B cell (primary cell): ENCODE results near the gene UNC13D. TPM values are rescaled to one million over a fixed set of nuclear protein-coding genes. Genes with fewer than 3 reads are reported as not detected.
"Not testable (repeated sequence)": the region's sequence is repeated elsewhere in the genome, so short reads cannot be mapped to it uniquely, and the experiment has no call there.

Source experiments
- ATAC-seq: fragments of 200-7000 bp; cut with Tn5 transposase; one replicate; pipeline ENCODE4 v1.10.0; 2021; ENCODE audit warnings: low read depth, mild to moderate bottlenecking, moderate number of reproducible peaks, moderate library complexity
- CTCF ChIA-PET: fragments of 350-600 bp; sonication (Branson Sonifier 250); formaldehyde crosslinking; loops from one replicate; lab custom pipeline; 2021; ENCODE audit warnings: antibody characterized with exemption, inconsistent platforms; lab: Charles Lee
- POLR2A ChIA-PET: fragments of 350-600 bp; sonication (Branson Sonifier 250); formaldehyde crosslinking; loops from one replicate; lab custom pipeline; 2021; ENCODE audit warnings: antibody characterized with exemption; lab: Charles Lee
- DNase-seq: peaks from one replicate; pipeline ENCODE4 v3.0.0; 2013
- H2AFZ ChIP-seq: 2 replicates; pipeline ENCODE4 v1.6.1; 2012; ENCODE audit warnings: mild to moderate bottlenecking, low read depth, low read length; ENCODE audit not compliant: insufficient read depth, poor library complexity, severe bottlenecking
- H3K27ac ChIP-seq, 2 donors: 1 replicate in 1 of 2; 2 replicates in 1 of 2; pipeline ENCODE4 v1.5.1; 2012 to 2013; ENCODE audit warnings: low read length in 2 of 2, mild to moderate bottlenecking in 2 of 2, moderate library complexity in 1 of 2
- H3K27me3 ChIP-seq, 4 experiments: fragments of 200-600 bp in 1 of 4; sonication (generic) in 1 of 4; replicated peaks in 1 of 4; 1 replicate in 2 of 4; 2 replicates in 2 of 4; pipeline versions ENCODE4 v1.6.1 to v1.7.0; 2013 to 2016; ENCODE audit warnings: low read length in 3 of 4, mild to moderate bottlenecking in 2 of 4, mixed read lengths in 1 of 4, moderate library complexity in 1 of 4; ENCODE audit not compliant: insufficient read depth in 4 of 4, control insufficient read depth in 3 of 4; ENCODE audit errors: control extremely low read depth in 1 of 4
- H3K36me3 ChIP-seq, 2 experiments: replicated peaks in 1 of 2; 1 replicate in 1 of 2; 2 replicates in 1 of 2; pipeline versions ENCODE4 v1.6.1 to v1.7.1; 2013; ENCODE audit warnings: low read length in 1 of 2; ENCODE audit not compliant: insufficient read depth in 2 of 2, control insufficient read depth in 1 of 2; ENCODE audit errors: control extremely low read depth in 1 of 2, extremely low read depth in 1 of 2
- H3K4me1 ChIP-seq, 2 donors: fragments of 200-600 bp in 1 of 2; sonication (generic) in 1 of 2; 1 replicate in 1 of 2; 2 replicates in 1 of 2; pipeline versions ENCODE4 v1.5.1 to v1.6.1; 2013 to 2017; ENCODE audit warnings: low read length in 2 of 2; ENCODE audit not compliant: control insufficient read depth in 2 of 2, insufficient read depth in 2 of 2
- H3K4me2 ChIP-seq: replicated peaks from 2 replicates; pipeline ENCODE3; 2012; ENCODE audit warnings: mild to moderate bottlenecking, low read depth, low read length; ENCODE audit not compliant: poor library complexity, severe bottlenecking
- H3K4me3 ChIP-seq, 5 experiments: fragments of 200-600 bp in 1 of 5; sonication (generic) in 1 of 5; 1 replicate in 3 of 5; 2 replicates in 2 of 5; pipeline versions ENCODE4 v1.5.1 to v1.7.0; 2011 to 2016; ENCODE audit warnings: low read length in 4 of 5, mild to moderate bottlenecking in 4 of 5, low read depth in 2 of 5, control low read depth in 1 of 5, moderate library complexity in 1 of 5; ENCODE audit not compliant: insufficient read depth in 1 of 5; ENCODE audit errors: control extremely low read depth in 1 of 5, extremely low read depth in 1 of 5
- H3K79me2 ChIP-seq: fragments of 200-600 bp; sonication (generic); one replicate; pipeline ENCODE4 v1.6.0; 2016; ENCODE audit warnings: low read length; ENCODE audit not compliant: control insufficient read depth, insufficient read depth
- H3K9ac ChIP-seq: fragments of 200-600 bp; sonication (generic); 2 replicates; pipeline ENCODE4 v1.6.1; 2017; ENCODE audit warnings: mild to moderate bottlenecking, low read length, moderate library complexity
- H3K9me3 ChIP-seq, 3 donors: one replicate each; pipeline versions ENCODE4 v1.6.1 to v1.7.1; 2013; ENCODE audit warnings: low read length in 2 of 3; ENCODE audit not compliant: control insufficient read depth in 2 of 3, insufficient read depth in 1 of 3; ENCODE audit errors: control extremely low read depth in 1 of 3
- H4K20me1 ChIP-seq: 2 replicates; pipeline ENCODE4 v1.6.0; 2012; ENCODE audit warnings: mild to moderate bottlenecking, low read length; ENCODE audit not compliant: insufficient read depth, control insufficient read depth, poor library complexity, severe bottlenecking
- H3K27ac Mint-ChIP-seq: one replicate; pipeline ENCODE4 v1.8.0; 2021; ENCODE audit warnings: mixed read lengths
- H3K27me3 Mint-ChIP-seq: one replicate; pipeline ENCODE4 v1.8.0; 2021; ENCODE audit warnings: mixed read lengths
- H3K4me1 Mint-ChIP-seq: one replicate; pipeline ENCODE4 v1.8.0; 2021; ENCODE audit warnings: mixed read lengths
- H3K4me3 Mint-ChIP-seq: one replicate; pipeline ENCODE4 v1.8.0; 2021; ENCODE audit warnings: mixed read lengths
- H3K9me3 Mint-ChIP-seq: one replicate; pipeline ENCODE4 v1.8.0; 2022; ENCODE audit warnings: mixed read lengths; ENCODE audit not compliant: insufficient read depth
- EZH2 ChIP-seq: IDR thresholded peaks from 2 replicates; pipeline ENCODE4 v1.6.1; 2012; ENCODE audit warnings: borderline replicate concordance, low read depth, mild to moderate bottlenecking, moderate library complexity, low read length; ENCODE audit not compliant: insufficient read depth, poor library complexity, severe bottlenecking
- WGBS: methylation state at CpG from one replicate; pipeline ENCODE4 v1.1.5; 2013; ENCODE audit warnings: missing lambda C conversion rate; ENCODE audit not compliant: insufficient coverage; 5-methylcytosine and 5-hydroxymethylcytosine counted together
- intact Hi-C: fragments of 100-400 bp; cut with micrococcal nuclease; formaldehyde crosslinking; loops from one replicate; pipeline ENCODE4 v1.10.0; 2022
- polyA plus RNA-seq: library from polyadenylated mRNA; depleted of rRNA; stranded (reverse); fragments of >200 nt; gene quantifications from 2 replicates; pipeline ENCODE4 v1.2.3, GENCODE V29; 2012
- total RNA-seq, 2 donors: library from RNA; stranded (reverse); fragments of 120-200 nt in 1 of 2; gene quantifications; 1 replicate in 1 of 2; 2 replicates in 1 of 2; pipeline versions ENCODE4 v1.2.3 to v1.2.4, GENCODE V29; 2013 to 2022

Gene UNC13D
- total and polyA plus RNA-seq, 2 donors (not counting 1 experiment from before 2014, with no cell fraction given), result 101 to 107 TPM

DNA sequence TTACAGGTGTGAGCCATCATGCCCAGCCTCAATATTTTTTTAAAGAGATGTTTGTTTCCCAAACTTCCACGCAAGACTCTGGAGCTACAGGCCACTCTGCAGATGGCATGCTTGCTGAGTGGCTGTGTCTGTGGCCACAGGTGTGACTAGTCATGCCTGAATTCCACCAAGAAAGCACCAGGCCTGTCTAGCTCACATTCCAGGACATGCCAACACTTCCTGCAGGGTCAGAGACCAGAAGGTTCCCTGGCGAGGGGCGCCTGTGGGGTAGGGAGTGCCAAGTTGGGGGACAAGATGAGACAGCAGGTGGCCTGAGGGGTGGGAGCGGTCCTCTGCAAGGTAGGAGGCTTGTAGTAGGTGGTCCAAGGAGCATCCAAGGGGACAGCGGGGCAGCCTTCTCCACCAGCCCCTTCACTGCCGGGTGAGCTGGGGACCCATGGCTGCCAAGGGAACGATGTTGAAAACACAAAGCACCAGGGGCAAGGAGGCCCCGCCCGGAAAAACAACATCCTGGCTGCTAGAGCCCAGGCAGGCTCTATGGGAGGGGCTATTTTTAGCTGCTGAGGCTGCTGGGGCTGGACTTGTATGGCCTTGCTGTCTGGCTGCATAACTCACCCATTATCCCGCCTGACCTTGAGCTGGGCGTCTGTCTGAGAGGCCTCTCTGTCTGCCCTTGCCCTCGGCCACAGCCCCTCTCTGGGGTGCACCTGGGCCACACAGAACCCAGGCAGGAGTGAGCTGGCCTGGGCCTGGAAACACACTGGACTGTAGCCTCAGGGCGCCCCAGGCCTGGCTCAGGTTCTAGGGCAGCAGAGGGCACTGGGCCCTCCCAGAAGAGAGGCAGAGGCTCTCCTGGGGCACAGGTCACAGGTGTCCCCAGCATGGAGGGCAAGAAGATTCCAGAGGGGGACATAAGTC lies 28.5 kb upstream of the UNC13D start:
- no peaks in the 10 kb centered on the region for H4K20me1 ChIP-seq
- ChIA-PET CTCF (interaction anchor here (1.2 kb wide), 1 partner anchor 136 kb away, joined by 3 read pairs; no protein-coding TSS in a partner anchor), POLR2A (interaction anchor here (0.7 kb wide), 1 partner anchor 17 kb away, joined by 3 read pairs; the partner anchor contains the start of gene WBP2)
- H3K9me3 ChIP-seq, result no peaks in the 10 kb centered on the region
- TF ChIP-seq EZH2, result no peak
- H3K36me3 ChIP-seq, result no peaks in the 10 kb centered on the region
- Mint-ChIP-seq H3K27me3 (no peaks in the 10 kb centered on the region), H3K27ac (no peak overlapping the region), H3K4me1 (peaks cover 24% of the 10 kb centered on the region), H3K9me3 (no peaks in the 10 kb centered on the region), H3K4me3 (no peak overlapping the region)
- no peak overlapping the region for H3K9ac ChIP-seq
- ATAC-seq, result no peak
- no peak overlapping the region for H3K4me2 ChIP-seq
- H3K27ac ChIP-seq, result no peak overlapping the region
- no peaks in the 10 kb centered on the region for H3K79me2 ChIP-seq
- intact Hi-C loops, result no loop called here
- no peaks in the 10 kb centered on the region for H3K27me3 ChIP-seq
- no peak overlapping the region for H3K4me3 ChIP-seq
- H3K4me1 ChIP-seq, result peaks cover 25 to 36% of the 10 kb centered on the region in 2 donors
- no peak overlapping the region for H2AFZ ChIP-seq
- DNase-seq, result no peak
- WGBS, result 58% methylated on average over 12 of the region's 13 CpGs

DNA sequence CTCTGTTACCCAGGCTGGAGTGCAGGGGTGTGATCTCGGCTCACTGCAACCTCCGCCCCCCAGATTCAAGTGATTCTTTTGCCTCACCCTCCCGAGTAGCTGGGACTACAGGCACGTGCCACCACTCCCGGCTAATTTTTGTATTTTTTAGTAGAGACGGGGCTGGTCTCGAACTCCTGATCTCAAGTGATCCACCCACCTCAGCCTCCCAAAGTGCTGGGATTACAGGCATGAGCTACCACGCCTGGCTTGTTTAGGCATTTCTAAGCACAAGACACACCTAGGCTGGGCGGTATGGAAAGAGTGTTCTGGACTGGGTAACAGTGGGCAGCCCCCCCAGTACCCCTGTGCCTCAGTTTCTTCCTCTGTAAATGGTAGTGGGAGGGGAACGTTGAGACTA lies 26.0 kb upstream of the UNC13D start:
- DNase-seq, H3K9me3 Mint-ChIP-seq, CTCF ChIA-PET, H3K4me3 ChIP-seq, H3K36me3 ChIP-seq, H3K27ac Mint-ChIP-seq, POLR2A ChIA-PET, intact Hi-C loops, H3K27me3 Mint-ChIP-seq, H3K9ac ChIP-seq, H3K4me3 Mint-ChIP-seq, H2AFZ ChIP-seq, ATAC-seq, H3K27me3 ChIP-seq, H3K4me1 Mint-ChIP-seq, H3K27ac ChIP-seq, H4K20me1 ChIP-seq, H3K9me3 ChIP-seq, H3K79me2 ChIP-seq, H3K4me2 ChIP-seq: not testable (repeated sequence)
- WGBS, result 93% methylated on average over 7 of the region's 10 CpGs
- H3K4me1 ChIP-seq, result peaks cover under 1 to 12% of the 10 kb centered on the region in 2 donors
